SK-N-SH (cell line): Measurements from ENCODE around the gene TAS2R46. TPM values are rescaled to one million over a fixed set of nuclear protein-coding genes. Genes with fewer than 3 reads are reported as not detected.
"Not testable (repeated sequence)": the region's sequence is repeated elsewhere in the genome, so short reads cannot be mapped to it uniquely, and the experiment has no call there.

Experiments
- CTCF ChIA-PET: fragments of 300-600, 350-600 bp; formaldehyde crosslinking; extraction: SDS; loops from one replicate; lab custom pipeline; 2021; lab: Yijun Ruan, JAX
- POLR2A ChIA-PET: fragments of 350-600 bp; sonication (Branson Sonifier 250); formaldehyde crosslinking; extraction: SDS; loops from one replicate; lab custom pipeline; 2020; ENCODE audit warnings: antibody characterized with exemption, inconsistent platforms; lab: Yijun Ruan, JAX
- DNase-seq: peaks from one replicate; pipeline ENCODE4 v3.0.0; 2012
- H2AFZ ChIP-seq: fragments of 200-600 bp; sonication (generic); 2 replicates; pipeline ENCODE4 v1.8.1; 2016; ENCODE audit warnings: antibody characterized with exemption, mild to moderate bottlenecking, low read depth
- H3F3A ChIP-seq: fragments of 200-600 bp; sonication (generic); replicated peaks from 2 replicates; pipeline ENCODE3; 2016; ENCODE audit warnings: antibody characterized with exemption, mild to moderate bottlenecking; ENCODE audit not compliant: insufficient read depth
- H3K27ac ChIP-seq, 2 experiments: fragments of 200-500 bp in 1 of 2; fragments of 200-600 bp in 1 of 2; sonication (Bioruptor generic) in 1 of 2; sonication (generic), shearing (Covaris generic) in 1 of 2; 2 replicates each; pipeline versions ENCODE4 v1.5.1 to v1.6.1; 2014 to 2016; ENCODE audit warnings: low read depth in 2 of 2, inconsistent platforms in 1 of 2, low read length in 1 of 2, mild to moderate bottlenecking in 1 of 2, mixed read lengths in 1 of 2
- H3K27me3 ChIP-seq: fragments of 200-600 bp; sonication (generic), shearing (Covaris generic); 2 replicates; pipeline ENCODE4 v1.6.1; 2016; ENCODE audit warnings: mixed run types; ENCODE audit not compliant: insufficient read depth
- H3K36me3 ChIP-seq, 2 experiments: fragments of 200-500 bp in 1 of 2; fragments of 200-600 bp in 1 of 2; sonication (Bioruptor generic) in 1 of 2; sonication (generic) in 1 of 2; replicated peaks in 1 of 2; 2 replicates each; pipeline versions ENCODE3 to v1.5.1; 2014 to 2016; ENCODE audit warnings: low read length in 1 of 2, mild to moderate bottlenecking in 1 of 2; ENCODE audit not compliant: insufficient read depth in 2 of 2, control insufficient read depth in 1 of 2
- H3K4me1 ChIP-seq, 2 experiments: fragments of 200-500 bp in 1 of 2; fragments of 200-600 bp in 1 of 2; sonication (Bioruptor generic) in 1 of 2; sonication (generic), shearing (Covaris generic) in 1 of 2; 2 replicates each; pipeline versions ENCODE4 v1.5.1 to v1.6.1; 2014 to 2016; ENCODE audit warnings: low read depth in 1 of 2, low read length in 1 of 2, mixed run types in 1 of 2; ENCODE audit not compliant: insufficient read depth in 2 of 2, control insufficient read depth in 1 of 2
- H3K4me2 ChIP-seq: fragments of 200-600 bp; sonication (generic), shearing (Covaris generic); 2 replicates; pipeline ENCODE4 v1.6.1; 2017; ENCODE audit warnings: mixed run types
- H3K4me3 ChIP-seq, 2 experiments: fragments of 200-500 bp in 1 of 2; fragments of 200-600 bp in 1 of 2; sonication (Bioruptor generic) in 1 of 2; sonication (generic), shearing (Covaris generic) in 1 of 2; 2 replicates each; pipeline versions ENCODE4 v1.5.1 to v1.8.1; 2014 to 2016; ENCODE audit warnings: low read depth in 2 of 2, inconsistent platforms in 1 of 2, low read length in 1 of 2, mild to moderate bottlenecking in 1 of 2, mixed read lengths in 1 of 2, moderate library complexity in 1 of 2
- H3K79me2 ChIP-seq: fragments of 200-600 bp; sonication (generic); 2 replicates; pipeline ENCODE4 v1.8.1; 2017; ENCODE audit warnings: mild to moderate bottlenecking; ENCODE audit not compliant: insufficient read depth
- H3K9ac ChIP-seq: fragments of 200-600 bp; sonication (generic); 2 replicates; pipeline ENCODE4 v1.6.1; 2017; ENCODE audit warnings: mixed run types
- H3K9me2 ChIP-seq: fragments of 200-600 bp; sonication (generic); 2 replicates; pipeline ENCODE4 v1.6.1; 2017; ENCODE audit warnings: mixed run types
- H3K9me3 ChIP-seq: fragments of 200-600 bp; sonication (generic); 2 replicates; pipeline ENCODE4 v1.6.1; 2017; ENCODE audit warnings: mixed run types, mild to moderate bottlenecking, moderate library complexity
- H4K20me1 ChIP-seq: fragments of 200-600 bp; sonication (generic); 2 replicates; pipeline ENCODE4 v1.6.1; 2017; ENCODE audit warnings: mild to moderate bottlenecking, mixed run types; ENCODE audit not compliant: insufficient read depth
- CTCF ChIP-seq: fragments of 200-600 bp; sonication (generic); IDR thresholded peaks from 2 replicates; pipeline ENCODE4 v1.6.1; 2017; ENCODE audit warnings: antibody characterized with exemption, mild to moderate bottlenecking, moderate library complexity
- ELF1 ChIP-seq: IDR thresholded peaks from 2 replicates; pipeline ENCODE4 v1.4.0; 2012
- EZH2phosphoT487 ChIP-seq: fragments of 200-600 bp; sonication (generic); IDR thresholded peaks from 2 replicates; pipeline ENCODE4 v1.6.1; 2017; ENCODE audit warnings: low read depth, mixed run types, mild to moderate bottlenecking, antibody characterized with exemption, moderate library complexity, borderline replicate concordance
- FOSL2 ChIP-seq: IDR thresholded peaks from 2 replicates; pipeline ENCODE4 v1.4.0; 2012; ENCODE audit warnings: low read depth, mild to moderate bottlenecking, moderate library complexity, borderline replicate concordance
- FOXJ3 ChIP-seq: sonication (generic); formaldehyde crosslinking; IDR thresholded peaks from 2 replicates; pipeline ENCODE4 v1.5.1; 2020; ENCODE audit warnings: mild to moderate bottlenecking, missing genetic modification reagents
- FOXM1 ChIP-seq: IDR thresholded peaks from 2 replicates; pipeline ENCODE4 v1.4.0; 2012; ENCODE audit warnings: low read depth, mild to moderate bottlenecking
- JUND ChIP-seq: IDR thresholded peaks from 2 replicates; pipeline ENCODE4 v1.4.0; 2012
- MAX ChIP-seq: IDR thresholded peaks from 2 replicates; pipeline ENCODE4 v1.4.0; 2012; ENCODE audit warnings: low read depth
- MXI1 ChIP-seq: IDR thresholded peaks from 2 replicates; pipeline ENCODE4 v1.6.1; 2012; ENCODE audit warnings: mild to moderate bottlenecking, low read depth, low read length, improper control_type of control experiment
- NFIC ChIP-seq: IDR thresholded peaks from 2 replicates; pipeline ENCODE4 v1.4.0; 2012; ENCODE audit warnings: borderline replicate concordance
- NRF1 ChIP-seq: IDR thresholded peaks from 2 replicates; pipeline ENCODE4 v1.6.1; 2012; ENCODE audit warnings: low read depth, mild to moderate bottlenecking, low read length
- PBX3 ChIP-seq: IDR thresholded peaks from 2 replicates; pipeline ENCODE4; 2012
- RCOR1 ChIP-seq: fragments of 150-350 bp; IDR thresholded peaks from 2 replicates; pipeline ENCODE4 v1.6.1; 2017; ENCODE audit warnings: antibody characterized with exemption, low read length
- RFX5 ChIP-seq: IDR thresholded peaks from 2 replicates; pipeline ENCODE4 v1.6.1; 2012; ENCODE audit warnings: mild to moderate bottlenecking, improper control_type of control experiment, low read length
- TAF1 ChIP-seq: IDR thresholded peaks from 2 replicates; pipeline ENCODE4 v1.6.1; 2012; ENCODE audit warnings: low read depth, mild to moderate bottlenecking, low read length, moderate library complexity, borderline replicate concordance
- WGBS: methylation state at CpG from one replicate; pipeline ENCODE4 v1.1.6; 2017; ENCODE audit warnings: low lambda C conversion rate; 5-methylcytosine and 5-hydroxymethylcytosine counted together
- polyA plus RNA-seq, 3 experiments: library from polyadenylated mRNA; depleted of rRNA; stranded (reverse); fragments of >200 nt; gene quantifications; 2 replicates each; pipeline ENCODE4 v1.2.3, GENCODE V29; 2012

The TAS2R46 gene
- polyA plus RNA-seq, 1 of the 3 experiments (the other 2 are of a cell fraction) = 0.07 TPM

GRCh38 chr12:11040162-11040561, 21.9 kb downstream of the TAS2R46 start (continued):
- no peak for TF ChIP-seq PBX3

- H3K9me3 ChIP-seq = no peaks in the 10 kb centered on the region
- no peak overlapping the region for H2AFZ ChIP-seq
- TF ChIP-seq EZH2phosphoT487 (no peak), CTCF (no peak), JUND (no peak), FOSL2 (no peak)
- TF ChIP-seq, all 33 proteins: peak for 0
- Histone ChIP-seq H4K20me1 (no peaks in the 10 kb centered on the region), H3K4me2 (no peak overlapping the region), H3K4me3 (no peak overlapping the region), H3K36me3 (peaks cover 7 to 40% of the 10 kb centered on the region in 2 experiments), H3K9me2 (no peaks in the 10 kb centered on the region), H3K27me3 (no peaks in the 10 kb centered on the region), H3K27ac (no peak overlapping the region), H3K79me2 (peaks cover 34% of the 10 kb centered on the region; the same call in 1 of the 2 replicates), H3K9ac (no peak overlapping the region), H3F3A (no peaks in the 10 kb centered on the region), H3K4me1 (no peaks in the 10 kb centered on the region; a peak in 1 of 4 replicates)
- ChIA-PET POLR2A (no interaction called here), CTCF (no interaction called here)
- DNase-seq = no peak
- WGBS = 94% methylated on average over 3 of the region's 3 CpGs
Measured at GRCh38 chr12:11039171-11039570, 22.9 kb downstream of the TAS2R46 start.

- H3K4me2 ChIP-seq, DNase-seq, H2AFZ ChIP-seq, H3K79me2 ChIP-seq, CTCF ChIA-PET, H3K27ac ChIP-seq, H3K9me2 ChIP-seq, POLR2A ChIA-PET, H3K9me3 ChIP-seq, H3K4me3 ChIP-seq, H3F3A ChIP-seq, H3K9ac ChIP-seq, H3K4me1 ChIP-seq, H4K20me1 ChIP-seq, H3K27me3 ChIP-seq: not testable (repeated sequence)
- peaks cover 7 to 26% of the 10 kb centered on the region in 2 experiments for H3K36me3 ChIP-seq
- 89% methylated on average over 1 of the region's 3 CpGs for WGBS
Measured at GRCh38 chr12:11033959-11034358, 28.1 kb downstream of the TAS2R46 start.

- Histone ChIP-seq H3K4me1 (no peaks in the 10 kb centered on the region), H3K9me3 (no peaks in the 10 kb centered on the region), H3K27ac (no peak within 1 kb of the TSS), H2AFZ (no peak within 1 kb of the TSS), H3K79me2 (no peaks in the 10 kb centered on the region; the same call in 1 of the 2 replicates), H3K4me3 (no peak within 1 kb of the TSS), H3K27me3 (no peaks in the 10 kb centered on the region), H3F3A (no peaks in the 10 kb centered on the region), H3K36me3 (peaks cover 13 to 24% of the 10 kb centered on the region in 2 experiments), H3K9ac (no peak within 1 kb of the TSS), H4K20me1 (no peaks in the 10 kb centered on the region), H3K4me2 (no peak within 1 kb of the TSS), H3K9me2 (no peaks in the 10 kb centered on the region)
- 98% methylated on average over 6 of the region's 6 CpGs for WGBS
- DNase-seq = no peak
- POLR2A ChIA-PET = no interaction called here
- CTCF ChIA-PET = no interaction called here
- TF ChIP-seq PBX3 (no peak), NRF1 (no peak), NFIC (no peak), MXI1 (no peak), MAX (no peak), FOXM1 (no peak), RCOR1 (no peak), ELF1 (no peak), JUND (no peak), RFX5 (no peak), EZH2phosphoT487 (no peak), FOXJ3 (CRISPR knock-in tag) (no peak), TAF1 (no peak)
Measured at GRCh38 chr12:11031307-11031706, 30.8 kb downstream of the TAS2R46 start, which contains the start of gene TAS2R31. TAS2R31 (minus strand) TSS chr12:11031407; CDS start chr12:11031335, 72 bp downstream.
